MM.1S (cell line): ENCODE results near the gene ARMC3.

Experiments used
- CTCF ChIP-seq: fragments of 300-600 bp; sonication (generic); IDR thresholded peaks from 2 replicates; pipeline ENCODE4 v1.5.1; 2016; ENCODE audit warnings: antibody characterized with exemption, low read length, mixed read lengths
- EZH2 ChIP-seq: fragments of 300-600 bp; sonication (generic); optimal IDR thresholded peaks from 2 replicates; pipeline ENCODE3; 2017; ENCODE audit warnings: low read depth, mild to moderate bottlenecking, antibody characterized with exemption, low read length, mixed read lengths

GRCh38 chr10:23005150-23005549 is 77.3 kb downstream of the ARMC3 start:
- no peak for TF ChIP-seq EZH2
- no peak for TF ChIP-seq CTCF
